GM19468 (cell line): ENCODE measurements around the gene AAGAB.

ENCODE experiments used
- ATAC-seq: cut with Tn5 transposase; IDR thresholded peaks from one replicate; pipeline ENCODE4 v1.9.1; 2021; ENCODE audit warnings: mild to moderate bottlenecking, moderate library complexity, moderate number of reproducible peaks; ENCODE audit not compliant: unreplicated experiment; ENCODE audit errors: extremely low read depth

Gene AAGAB

DNA sequence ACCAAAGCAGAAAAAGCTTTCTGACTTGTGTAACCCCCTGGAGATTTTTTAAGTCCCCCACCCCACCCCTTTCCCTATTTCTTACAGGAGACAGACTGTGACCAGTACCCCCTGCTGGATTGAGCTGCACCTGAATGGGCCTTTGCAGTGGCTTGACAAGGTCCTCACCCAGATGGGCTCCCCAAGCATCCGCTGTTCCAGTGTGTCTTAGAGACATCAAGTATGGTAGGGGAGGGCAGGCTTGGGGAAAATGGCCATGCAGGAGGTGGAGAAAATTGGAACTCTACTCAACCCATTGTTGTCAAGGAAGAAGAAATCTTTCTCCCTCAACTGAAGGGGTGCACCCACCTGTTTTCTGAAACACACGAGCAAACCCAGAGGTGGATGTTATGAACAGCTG lies 64.1 kb downstream of the AAGAB start:
- no peak for ATAC-seq

DNA sequence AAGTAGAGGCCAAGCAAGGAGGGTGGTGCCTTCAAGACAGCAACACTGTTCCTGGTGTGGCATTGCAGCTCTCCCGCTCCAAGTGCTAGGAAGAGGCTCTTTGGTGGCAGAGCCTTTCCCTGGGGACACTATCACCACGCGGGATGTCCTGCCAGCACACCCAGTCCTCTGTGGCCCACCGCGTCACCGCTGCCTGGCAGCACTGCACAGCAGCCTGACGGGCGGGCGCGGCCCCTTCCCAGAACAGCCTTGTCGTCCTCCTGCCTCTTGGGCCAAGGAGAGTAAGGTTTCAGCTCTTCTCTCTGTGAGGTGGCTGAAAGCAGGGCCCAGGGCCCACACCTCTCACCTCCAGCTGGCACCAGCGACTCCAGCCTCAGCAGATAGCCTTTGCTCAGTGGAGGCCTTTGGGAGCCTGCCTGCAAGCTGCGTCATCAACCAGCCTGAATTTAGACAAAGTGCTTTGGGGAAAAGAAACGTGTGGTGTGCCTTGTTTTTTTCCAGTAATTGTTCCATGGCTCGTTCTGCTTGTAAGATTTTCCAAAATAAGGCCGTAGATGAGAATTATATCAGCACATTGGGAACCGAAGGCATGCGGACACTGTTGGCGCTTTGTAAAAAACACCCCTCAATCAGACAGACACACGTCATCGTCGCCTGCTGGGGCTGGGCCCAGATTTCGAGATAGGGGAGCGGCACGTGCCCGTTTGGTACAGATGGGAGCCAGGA lies 65.0 kb downstream of the AAGAB start:
- no peak for ATAC-seq

DNA sequence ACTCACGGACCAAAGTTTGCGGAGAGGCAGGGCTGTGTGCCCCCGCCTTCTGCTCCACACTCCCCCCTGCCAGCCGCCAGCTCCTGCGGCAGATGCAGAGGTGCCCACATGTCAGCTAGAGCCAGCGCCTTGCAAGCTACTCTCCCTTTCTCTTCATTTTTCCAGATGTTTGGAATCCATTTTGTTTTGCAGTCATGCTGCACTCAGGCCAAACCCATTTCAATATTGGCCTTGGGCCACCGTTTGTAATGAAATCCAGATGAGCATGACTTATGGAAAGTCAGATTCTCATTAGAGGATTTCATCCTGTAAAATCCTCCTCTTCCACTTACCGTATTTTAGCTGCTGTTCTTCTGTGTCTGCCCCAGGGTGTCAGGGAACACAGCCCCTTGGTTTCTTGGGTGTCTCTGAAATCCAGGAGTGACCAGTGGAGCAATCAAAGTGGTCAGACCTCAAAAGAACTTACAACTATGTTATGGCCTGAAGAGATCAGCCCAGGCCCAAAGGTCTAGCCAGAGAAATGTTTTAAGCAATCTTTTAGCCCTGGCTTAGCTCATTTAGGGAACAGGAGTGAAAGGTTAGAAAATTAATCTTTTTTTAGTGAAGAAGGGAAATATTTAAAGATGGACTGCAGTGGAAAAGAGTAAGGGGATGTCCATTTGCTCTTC lies 65.8 kb downstream of the AAGAB start:
- ATAC-seq, result no peak

DNA sequence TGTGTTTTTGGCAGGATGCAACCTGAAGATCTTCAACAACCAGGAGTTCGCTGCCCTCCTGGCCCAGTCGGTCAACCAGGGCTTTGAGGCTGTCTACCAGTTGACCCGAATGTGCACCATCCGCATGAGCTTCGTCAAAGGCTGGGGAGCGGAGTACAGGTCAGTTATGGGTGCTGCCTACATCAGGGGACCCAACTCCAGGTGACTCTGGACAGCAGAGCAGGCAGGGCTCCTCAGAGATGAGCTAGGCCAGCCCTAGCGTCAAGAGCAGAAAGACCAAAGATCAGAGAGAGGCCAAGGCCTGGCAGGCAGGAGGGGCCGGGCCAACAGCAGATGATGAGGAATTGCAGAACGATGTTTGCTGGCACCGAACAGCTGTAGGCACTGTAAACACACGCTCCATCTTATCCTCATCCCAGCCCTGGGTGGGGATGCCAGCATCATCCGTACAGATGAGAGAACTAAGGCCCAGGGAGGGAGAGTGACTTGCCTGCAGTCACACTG lies 67.1 kb downstream of the AAGAB start:
- ATAC-seq, result no peak

DNA sequence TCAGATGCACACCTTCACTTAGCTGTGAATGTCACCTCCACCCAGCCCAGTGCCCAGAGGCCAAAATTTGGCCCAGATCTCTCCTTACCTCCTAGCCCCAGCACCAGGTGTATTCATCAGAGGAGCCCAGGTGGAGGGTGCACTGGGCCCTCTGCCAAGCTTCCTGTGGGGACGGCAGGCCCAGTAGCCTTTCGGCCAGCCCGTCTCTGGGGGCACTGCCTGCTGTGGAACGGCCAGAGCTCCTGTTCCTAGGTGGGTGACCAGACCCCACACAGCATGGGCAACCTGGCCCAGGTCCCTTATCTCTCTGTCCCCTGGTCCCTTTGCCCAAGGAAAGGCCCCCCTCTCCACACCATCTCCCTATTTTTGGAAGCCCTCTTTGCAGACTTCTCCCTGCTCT lies 67.8 kb downstream of the AAGAB start:
- no peak for ATAC-seq

DNA sequence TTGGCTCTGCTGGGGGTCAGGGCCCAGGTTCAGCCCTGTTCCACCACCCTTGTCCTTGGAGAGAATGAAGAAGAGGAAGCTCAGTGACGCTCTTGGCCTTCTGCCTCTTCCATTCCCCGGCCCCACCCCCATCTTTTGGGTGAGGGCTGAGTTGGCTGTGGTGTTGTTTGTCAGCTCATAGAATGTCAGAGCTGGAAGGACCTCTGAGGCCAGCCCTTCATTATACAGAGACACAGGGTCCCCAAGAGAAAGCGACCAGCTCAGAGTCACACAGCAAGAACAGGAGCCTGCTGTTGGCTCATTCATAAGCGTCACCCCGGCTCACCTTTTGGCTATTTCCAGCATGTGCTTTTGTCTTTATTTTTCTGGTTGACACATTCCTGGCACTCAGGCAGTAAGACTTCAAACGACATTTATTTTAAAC lies 68.2 kb downstream of the AAGAB start:
- no peak for ATAC-seq

DNA sequence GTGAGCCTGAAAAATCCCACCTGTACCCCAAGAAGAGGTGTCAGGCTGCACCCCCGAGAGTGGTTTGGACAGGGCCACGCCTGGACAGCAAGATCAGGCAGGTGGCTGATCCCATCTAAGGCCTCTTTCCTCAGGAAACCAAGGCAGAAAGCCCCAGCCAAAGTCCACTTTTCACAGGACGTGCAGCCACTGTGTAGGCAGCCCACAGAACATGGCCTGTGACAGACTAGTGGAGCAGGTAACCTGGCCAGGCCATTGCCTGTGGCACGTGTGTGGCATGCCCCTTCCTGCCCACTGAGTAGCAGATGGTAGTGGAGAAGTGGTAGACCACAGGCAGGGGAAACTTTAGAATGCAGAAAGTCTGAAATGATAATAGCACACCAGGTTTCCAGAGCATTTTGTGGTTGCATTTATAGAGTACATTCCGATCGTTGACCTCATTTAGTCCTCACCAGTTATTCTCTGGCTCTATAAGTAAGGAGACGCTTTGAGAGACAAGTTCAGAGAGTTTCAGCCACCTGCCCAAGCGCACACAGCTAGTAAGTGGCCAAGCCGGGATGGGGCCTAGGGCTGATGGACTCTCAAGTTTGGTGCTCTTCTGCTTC lies 68.7 kb downstream of the AAGAB start:
- no peak for ATAC-seq

DNA sequence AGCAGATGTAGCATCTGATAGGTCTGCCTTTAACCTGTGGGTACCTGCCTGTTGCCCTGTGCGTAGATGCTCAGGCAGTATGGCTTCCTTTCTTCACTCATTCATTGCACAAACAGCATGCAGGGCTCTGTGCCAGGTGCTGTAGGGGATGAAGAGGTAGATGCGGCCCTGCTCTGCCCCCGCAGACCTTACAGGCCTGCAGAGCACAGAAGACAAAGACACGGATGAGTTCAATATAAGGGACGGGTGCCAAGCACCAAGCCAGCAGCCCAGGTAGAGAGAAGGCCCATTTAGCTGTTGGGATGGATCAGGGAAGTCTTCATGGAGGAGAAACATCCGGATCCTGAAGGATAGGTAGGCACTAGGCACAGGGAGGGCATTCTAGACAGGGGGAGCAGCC lies 69.4 kb downstream of the AAGAB start:
- no peak for ATAC-seq

DNA sequence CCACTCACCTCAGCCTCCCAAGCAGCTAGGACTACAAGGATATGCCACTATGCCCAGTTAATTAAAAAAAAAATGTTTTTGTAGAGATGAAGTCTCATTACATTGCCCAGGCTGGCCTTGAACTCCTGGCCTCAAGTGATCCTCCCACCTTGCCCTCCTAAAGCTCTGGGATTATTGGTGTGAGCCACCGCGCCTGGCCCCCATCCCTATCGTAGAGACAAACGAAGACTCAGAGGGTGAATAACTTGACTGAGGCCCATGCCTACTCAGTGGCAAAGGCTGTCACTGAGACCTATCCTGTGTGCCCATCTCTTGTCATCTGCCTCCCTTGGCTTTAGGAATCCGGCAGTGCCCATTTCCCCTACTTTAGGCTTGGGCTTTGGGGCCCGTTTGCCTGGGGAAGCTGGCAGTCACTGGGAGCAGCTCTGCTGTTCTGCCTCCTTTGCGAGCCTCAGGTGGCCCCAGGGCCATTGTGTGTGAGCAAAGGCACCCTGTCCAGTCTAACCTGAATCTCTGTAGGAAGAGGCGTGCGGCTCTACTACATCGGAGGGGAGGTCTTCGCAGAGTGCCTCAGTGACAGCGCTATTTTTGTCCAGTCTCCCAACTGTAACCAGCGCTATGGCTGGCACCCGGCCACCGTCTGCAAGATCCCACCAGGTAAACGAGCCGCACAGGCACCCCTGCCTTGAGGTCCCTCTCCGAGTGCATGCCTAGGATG lies 70.1 kb downstream of the AAGAB start:
- ATAC-seq, result no peak

DNA sequence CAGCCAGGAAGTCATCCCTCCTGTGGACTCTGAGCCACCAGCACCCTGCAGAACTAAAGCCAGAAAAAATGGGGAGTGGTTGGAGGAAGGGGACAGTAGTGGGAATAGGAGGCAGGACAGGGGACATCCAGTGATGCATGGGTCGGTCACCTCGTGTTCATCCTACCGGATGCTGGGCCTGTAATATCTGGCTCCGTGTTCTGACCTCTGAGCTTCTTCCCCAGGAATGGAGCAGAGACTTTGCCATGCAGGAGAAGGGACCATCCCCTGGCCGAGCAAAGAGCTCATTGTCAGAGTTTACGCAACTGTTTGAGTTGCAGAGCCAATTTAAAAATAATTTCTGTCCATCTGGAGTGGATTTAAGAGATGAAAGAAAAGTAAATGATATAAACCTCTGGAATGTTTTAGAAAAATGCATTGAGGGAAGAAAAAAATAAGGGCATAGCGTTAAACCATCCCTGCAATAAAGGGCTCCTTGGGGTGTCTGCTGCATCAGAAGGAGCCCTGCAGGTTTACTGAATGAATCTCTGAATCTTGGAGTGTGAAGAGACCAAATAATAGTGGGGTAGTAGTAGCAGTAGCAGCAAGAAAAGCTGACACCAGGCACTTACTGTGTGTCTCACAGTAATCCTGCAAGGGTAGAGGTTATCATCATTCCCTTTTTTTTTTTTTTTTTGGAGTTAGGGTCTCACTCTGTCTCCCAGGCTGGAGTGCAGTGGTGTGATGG lies 70.9 kb downstream of the AAGAB start:
- no peak for ATAC-seq

DNA sequence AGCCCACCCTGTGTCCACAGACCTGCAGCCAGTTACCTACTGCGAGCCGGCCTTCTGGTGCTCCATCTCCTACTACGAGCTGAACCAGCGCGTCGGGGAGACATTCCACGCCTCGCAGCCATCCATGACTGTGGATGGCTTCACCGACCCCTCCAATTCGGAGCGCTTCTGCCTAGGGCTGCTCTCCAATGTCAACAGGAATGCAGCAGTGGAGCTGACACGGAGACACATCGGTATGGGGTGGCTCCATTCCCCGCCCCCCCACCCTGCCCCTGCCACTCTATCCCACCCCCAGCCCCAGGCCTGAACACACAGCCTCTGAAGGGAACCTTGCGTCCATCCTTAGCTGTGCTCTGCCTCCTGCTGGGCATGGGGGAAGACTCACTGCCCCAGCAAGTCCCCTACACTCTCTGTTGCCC lies 73.2 kb downstream of the AAGAB start:
- ATAC-seq, result no peak

DNA sequence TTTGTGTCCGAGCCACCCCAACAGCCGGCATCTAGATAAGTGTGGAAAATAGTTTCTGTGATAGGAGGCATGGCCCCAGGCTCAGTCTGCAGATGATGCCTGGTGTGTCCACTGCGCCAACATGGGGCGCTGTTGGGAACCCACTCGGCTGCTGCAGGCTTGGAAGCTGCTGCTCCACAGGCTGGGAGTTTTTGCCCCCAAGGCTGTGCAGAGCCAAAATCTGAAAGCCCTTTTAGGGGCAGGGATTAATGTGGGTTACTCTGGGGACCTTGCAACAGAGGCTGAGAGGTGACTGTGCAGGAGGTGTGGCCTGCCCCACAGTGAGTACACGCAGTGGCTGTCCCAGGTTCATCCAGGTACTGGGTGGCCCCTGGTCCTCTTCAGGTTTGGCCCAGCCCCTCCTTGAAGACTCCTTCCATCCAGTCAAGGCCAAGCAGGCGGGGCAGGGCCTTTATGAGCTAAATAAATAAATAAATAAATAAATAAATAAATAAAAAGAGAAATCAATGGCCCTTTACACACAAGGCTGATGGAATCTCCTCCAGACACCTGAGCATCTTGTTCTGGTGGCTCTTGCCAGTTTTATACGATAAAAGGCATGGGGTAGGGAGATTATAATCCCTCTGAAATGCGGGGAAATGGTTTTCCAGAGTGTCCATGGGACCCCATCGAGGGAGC lies 73.8 kb downstream of the AAGAB start:
- ATAC-seq, result no peak

DNA sequence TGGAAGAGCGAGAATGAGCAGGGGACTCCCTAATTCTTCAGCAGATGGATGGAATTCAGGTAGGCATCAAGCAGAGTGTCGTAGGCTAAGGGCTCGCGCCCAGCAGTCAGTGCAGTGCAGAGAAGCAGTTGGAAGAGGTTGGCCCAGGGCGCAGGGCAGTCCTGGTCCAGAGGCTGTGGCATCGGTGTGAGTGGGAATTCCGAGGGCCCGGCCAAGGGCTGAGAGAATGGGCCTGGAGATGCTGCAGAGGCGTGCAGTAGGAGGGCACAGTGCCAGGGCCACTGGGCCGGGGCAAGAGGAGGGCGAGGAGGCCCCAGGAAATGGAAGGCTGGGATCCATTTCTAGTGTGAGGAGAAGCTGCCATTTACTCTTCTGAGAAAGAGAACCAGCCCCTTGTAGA lies 74.4 kb downstream of the AAGAB start:
- ATAC-seq, result no peak

DNA sequence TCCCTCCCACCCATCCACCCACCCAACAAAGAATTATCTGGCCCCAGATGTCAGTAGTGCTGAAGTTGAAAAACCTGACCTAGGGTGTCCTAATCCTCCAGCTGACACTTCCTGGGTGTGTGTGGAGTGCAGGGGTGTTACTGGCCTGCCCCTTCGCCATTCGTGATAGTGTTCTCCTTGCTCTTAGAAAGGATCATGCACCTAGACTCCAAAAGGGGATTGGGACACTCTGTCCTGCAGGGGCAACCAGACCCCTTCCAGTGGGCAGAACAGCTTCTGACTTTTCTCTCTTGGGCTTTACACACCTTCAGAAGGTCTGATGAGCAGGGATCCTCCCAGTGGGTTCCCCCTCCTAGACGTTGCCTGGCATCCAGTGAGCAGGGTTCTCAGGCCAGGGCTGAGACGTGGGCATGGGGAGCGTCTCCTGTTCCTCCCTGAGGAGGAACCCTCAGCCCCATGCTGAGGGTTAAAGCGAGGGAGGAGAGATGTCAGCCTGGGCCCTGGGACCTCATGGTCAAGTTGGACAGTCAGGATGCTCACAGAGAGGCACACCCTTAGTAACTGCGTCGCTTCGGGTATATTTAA lies 75.0 kb downstream of the AAGAB start:
- no peak for ATAC-seq

DNA sequence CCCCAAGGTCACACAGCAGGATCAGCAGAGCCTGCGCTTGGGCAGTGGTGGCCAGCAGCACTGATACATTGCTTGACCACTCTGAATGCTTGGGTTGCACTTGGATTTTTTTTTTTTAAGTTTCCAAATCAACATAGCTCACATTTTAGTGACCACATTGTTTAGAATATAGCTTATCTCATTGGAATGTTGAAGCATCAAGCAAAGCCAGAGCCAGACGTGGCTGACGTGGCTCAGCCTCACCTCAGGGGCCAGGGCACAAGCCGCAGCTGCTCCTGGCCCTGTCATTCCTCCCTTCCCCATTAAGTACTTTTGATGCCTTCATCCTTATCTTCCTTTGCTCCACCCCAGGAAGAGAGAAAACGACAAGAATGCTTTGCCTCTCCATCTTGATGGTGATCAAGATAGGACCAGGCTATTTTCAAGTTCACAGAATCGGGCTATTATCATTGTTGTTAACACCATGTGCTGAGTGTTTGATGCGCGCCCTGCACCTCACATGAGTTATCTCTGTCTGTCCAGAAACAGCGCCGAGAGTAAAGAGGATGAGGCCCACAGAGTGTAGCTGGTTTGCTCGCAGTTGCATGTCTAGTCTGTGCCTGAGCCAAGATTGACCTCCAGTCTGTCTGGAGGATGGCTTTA lies 75.8 kb downstream of the AAGAB start:
- ATAC-seq, result no peak

DNA sequence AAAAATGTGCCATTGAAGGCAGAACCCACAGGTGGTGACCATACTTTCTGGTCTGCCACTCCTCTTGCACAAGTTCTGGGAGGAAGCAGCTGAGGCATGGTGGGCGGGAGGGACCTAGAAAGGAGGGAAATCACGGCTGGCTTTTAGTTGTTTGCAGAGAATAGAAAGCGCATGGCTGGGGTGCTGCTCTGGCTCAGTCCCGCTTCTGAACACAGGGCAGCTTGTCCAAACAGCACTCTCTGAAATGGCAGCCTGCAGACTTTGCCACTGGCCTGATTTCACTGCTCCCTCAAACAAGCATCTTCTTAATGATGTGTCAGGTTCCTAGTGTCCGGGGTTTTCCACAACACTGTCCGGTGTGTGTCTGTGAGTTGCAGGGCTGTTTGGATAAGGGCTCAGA lies 76.7 kb downstream of the AAGAB start:
- no peak for ATAC-seq

DNA sequence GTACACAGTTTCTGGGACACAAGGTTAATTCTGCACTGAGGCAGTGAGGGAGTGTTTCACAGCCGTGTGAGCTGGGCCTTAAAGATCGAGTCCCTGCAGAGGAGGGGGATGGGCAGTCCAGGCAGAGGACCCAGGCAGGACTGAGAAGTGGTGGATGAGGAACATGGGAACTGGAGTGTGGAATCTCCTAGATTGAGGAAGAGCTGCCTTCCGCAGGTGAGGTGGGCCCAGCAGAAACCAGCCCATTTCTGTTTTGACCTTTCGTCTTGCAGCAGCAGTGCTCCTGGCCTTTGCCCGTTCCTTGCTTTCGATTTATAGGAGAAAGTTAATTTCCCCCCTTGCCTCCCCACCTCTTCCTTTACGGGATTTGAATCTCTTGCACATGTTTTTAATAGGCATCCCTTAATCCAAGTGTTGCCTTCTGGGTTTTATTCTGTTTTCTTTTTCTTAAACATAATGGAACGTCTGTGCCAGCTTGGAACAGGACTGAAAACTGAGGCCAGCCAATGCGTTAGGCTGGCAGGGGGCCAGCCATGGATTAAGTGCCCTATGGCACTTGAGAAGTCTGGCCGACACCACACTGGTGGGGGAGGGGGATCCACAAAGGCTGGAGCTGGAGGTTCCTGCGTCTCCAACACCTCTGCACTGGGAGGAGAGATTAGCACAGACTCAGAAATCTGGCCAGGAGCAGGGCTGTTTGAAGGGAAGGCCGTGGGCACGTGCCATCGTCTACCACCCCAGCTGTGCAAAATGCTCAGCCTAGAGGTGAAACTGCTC lies 78.1 kb downstream of the AAGAB start:
- no peak for ATAC-seq

DNA sequence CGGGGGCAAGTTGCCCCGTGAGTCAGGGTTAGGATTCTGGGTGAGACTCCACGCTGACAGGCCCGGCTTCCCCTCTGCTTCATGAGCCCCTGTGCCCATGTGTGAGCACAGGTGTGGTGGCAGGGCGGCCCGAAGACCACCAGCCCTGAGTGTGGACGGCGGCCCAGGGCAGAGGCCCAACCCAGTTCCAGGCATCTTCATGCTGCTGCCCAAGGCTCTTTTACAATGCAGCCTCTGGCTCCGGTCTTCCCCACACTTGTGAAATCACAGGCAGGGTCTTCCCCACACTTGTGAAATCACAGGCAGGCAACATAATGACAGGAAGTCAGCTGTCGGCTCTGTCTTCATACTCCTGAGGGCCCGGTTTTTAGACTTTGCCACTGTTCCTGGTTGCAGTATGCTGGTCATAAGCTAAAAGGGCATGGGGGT lies 78.8 kb downstream of the AAGAB start:
- ATAC-seq, result no peak
